HG02763 (cell line): ENCODE results near the gene COL8A2.

Experiments
- ATAC-seq: cut with Tn5 transposase; IDR thresholded peaks from one replicate; pipeline ENCODE4 v1.9.1; 2021; ENCODE audit warnings: mild to moderate bottlenecking, moderate library complexity; ENCODE audit not compliant: unreplicated experiment

Gene COL8A2

DNA sequence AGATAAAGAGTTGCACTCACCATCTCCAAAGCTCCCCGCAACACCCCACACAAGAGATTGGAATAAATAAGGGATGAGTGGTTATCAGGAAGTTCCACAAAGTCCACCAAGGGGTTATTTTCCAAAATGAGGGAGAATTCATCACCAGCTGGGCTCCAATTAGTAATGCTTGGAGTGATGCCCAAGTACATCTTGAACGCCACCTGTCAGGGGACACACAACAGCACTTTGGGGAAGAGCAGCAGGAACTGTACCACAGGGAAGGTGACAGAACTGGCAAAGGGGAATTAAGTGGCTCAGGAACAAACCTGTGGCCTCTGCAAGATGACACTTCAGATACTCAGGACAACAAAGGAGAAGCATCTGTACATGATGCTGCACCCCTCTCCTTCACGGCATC is 12.8 kb upstream of the COL8A2 start:
- ATAC-seq, result no peak

GRCh38 chr1:36137226-36137625 is 12.2 kb upstream of the COL8A2 start:
- no peak for ATAC-seq

DNA sequence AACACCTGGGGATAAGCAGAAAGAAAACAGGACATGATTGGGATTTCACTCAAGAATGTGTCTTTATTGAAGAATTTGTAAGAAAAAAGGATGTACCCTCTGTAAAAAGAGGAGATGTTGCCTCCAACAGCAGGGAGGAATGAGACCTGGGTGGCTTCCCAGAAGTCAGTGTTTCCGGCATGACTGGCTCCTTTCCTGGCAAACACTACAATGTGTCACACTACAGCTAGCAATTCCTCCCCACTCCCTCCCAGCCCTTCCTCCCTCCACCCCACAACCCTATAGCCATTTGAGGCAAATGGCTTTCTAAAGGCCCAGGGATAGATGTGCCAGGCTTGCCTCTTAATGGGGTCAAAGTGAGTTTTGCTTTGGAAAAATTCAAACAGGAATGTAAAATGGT is 11.5 kb upstream of the COL8A2 start:
- ATAC-seq, result no peak

- ATAC-seq, result no peak
Observed at GRCh38 chr1:36135796-36136195, 10.8 kb upstream of the COL8A2 start.

- ATAC-seq, result no peak
Observed at GRCh38 chr1:36135330-36135667, 10.3 kb upstream of the COL8A2 start.

- ATAC-seq, result no peak
Observed at GRCh38 chr1:36134505-36135329, 9.7 kb upstream of the COL8A2 start.

GRCh38 chr1:36134031-36134430 is 9.0 kb upstream of the COL8A2 start:
- no peak for ATAC-seq

- no peak for ATAC-seq
Observed at GRCh38 chr1:36133484-36133883, 8.5 kb upstream of the COL8A2 start.

- ATAC-seq, result no peak
Observed at GRCh38 chr1:36132029-36132428, 7.0 kb upstream of the COL8A2 start.

GRCh38 chr1:36128905-36129206 is 3.8 kb upstream of the COL8A2 start:
- no peak for ATAC-seq

GRCh38 chr1:36128126-36128904 is 3.3 kb upstream of the COL8A2 start:
- no peak for ATAC-seq

GRCh38 chr1:36126797-36127500 is 1.9 kb upstream of the COL8A2 start:
- ATAC-seq, result no peak

GRCh38 chr1:36126005-36126716 is 1.1 kb upstream of the COL8A2 start:
- no peak for ATAC-seq

DNA sequence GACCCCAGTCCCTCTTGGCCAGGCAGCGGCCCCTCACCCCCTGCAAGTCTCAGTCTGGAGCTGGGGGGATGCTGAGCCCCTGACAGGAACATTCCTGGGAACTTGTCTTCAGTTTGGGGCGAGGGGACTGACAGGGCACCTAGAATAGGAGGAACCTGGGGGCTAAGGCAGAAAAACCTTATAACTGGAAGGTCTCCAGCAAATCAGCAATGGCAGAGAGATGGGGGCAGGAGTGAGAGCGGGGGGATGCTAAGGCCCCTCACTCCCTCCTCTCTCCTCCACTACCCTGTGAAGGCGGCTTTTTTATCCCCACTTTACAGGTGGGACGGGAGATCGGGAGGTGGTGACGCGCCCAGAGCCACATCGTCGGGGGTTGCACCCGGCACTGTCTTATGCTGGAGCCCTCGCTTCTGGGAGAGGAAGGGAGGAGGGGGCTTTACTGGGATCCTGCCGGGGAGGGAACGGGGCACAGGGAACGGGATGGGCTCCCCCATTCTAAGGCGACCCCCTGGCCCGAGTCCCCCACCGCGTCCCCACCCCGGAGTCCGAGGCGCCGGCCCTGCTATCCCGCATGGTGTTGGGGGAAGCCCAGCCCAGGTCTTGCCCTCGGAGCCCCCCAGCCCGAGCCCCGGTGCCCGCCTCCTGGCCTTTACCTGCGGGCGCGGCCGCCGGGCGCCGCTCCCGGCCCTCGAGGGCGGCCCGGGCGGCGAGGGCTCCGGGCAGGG is 456 bp downstream of the COL8A2 start:
- no peak for ATAC-seq

DNA sequence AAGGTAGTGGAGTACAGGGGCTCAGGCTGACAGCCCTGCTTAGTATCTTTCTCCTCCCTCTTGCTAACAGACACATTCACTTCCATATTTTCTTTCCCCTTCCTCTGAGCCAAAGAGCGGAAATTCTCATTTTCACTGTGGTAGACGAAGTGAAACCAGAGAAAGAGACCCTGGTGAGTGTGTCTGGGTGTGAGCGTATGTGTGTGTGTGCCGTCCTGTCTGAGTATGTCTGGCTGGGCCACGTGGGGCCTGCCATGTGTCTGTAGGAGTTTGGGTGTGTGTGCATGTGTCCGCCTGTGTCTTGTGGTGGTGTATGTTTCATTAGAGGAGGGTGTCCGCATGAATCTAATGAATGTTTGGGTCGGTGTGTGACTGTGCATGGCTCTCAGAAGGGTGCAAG is 1.7 kb downstream of the COL8A2 start:
- ATAC-seq, result no peak

GRCh38 chr1:36122062-36123030 is 2.7 kb downstream of the COL8A2 start:
- ATAC-seq, result no peak

- no peak for ATAC-seq
Observed at GRCh38 chr1:36119456-36119855, 5.6 kb downstream of the COL8A2 start.

DNA sequence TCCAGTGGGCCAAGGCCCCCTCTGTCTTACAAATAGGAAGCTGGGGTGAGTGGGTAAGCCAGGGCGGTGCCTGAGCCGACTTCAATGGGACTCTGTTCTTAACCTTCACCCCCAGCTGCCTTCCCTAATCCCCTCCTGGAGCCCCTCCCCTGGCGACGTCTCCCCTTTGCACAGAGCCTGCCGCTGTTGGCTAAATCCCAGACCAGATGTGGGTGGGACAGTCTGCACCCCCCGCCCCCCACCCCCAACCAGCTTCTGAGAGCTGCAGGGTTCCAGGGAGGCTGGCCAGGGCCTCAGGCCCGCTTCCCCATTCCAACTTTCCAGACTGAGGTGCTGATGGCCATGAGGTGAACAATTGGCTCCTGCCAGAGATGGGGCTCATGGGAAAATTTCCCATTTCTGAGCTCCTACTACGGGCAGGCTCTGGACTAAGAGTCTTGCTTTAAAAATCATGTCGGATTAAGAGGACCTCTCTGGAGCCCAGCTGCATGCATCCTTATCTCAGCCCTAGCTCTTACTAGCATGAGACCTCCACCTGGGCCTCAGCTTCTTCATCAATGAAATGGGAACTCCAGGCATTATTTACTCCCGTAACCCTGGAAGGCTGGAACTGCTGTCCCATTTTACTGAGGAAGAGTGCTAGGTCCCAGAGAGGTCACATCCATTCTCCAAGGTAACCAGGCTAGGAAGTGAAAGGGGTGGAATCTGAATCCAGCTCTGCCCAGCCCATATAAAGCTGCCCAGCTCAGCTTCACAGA is 6.4 kb downstream of the COL8A2 start:
- no peak for ATAC-seq

- ATAC-seq, result no peak
Observed at GRCh38 chr1:36116901-36117300, 8.1 kb downstream of the COL8A2 start.
